Neural crest cell (in vitro differentiated cells): ENCODE measurements around the gene DNAH10. TPM values are rescaled to one million over a fixed set of nuclear protein-coding genes. Genes with fewer than 3 reads are reported as not detected.

Source experiments
- DNase-seq: peaks from one replicate; pipeline ENCODE4 v3.0.0; 2021; ENCODE audit warnings: low read depth, mixed read lengths, low spot score
- H3K27ac Mint-ChIP-seq: one replicate; pipeline ENCODE4 v1.8.0; 2021; ENCODE audit warnings: mild to moderate bottlenecking, mixed read lengths; ENCODE audit not compliant: unreplicated experiment
- H3K27me3 Mint-ChIP-seq: 2 replicates; pipeline ENCODE4 v1.8.0; 2021; ENCODE audit warnings: low read depth, mild to moderate bottlenecking, mixed read lengths
- H3K36me3 Mint-ChIP-seq: 2 replicates; pipeline ENCODE4 v1.8.0; 2021; ENCODE audit warnings: low read depth, mild to moderate bottlenecking, mixed read lengths
- H3K4me1 Mint-ChIP-seq: 2 replicates; pipeline ENCODE4 v1.8.0; 2021; ENCODE audit warnings: mixed read lengths
- H3K4me3 Mint-ChIP-seq: one replicate; pipeline ENCODE4 v1.8.0; 2021; ENCODE audit warnings: mild to moderate bottlenecking, mixed read lengths
- H3K9me3 Mint-ChIP-seq: 2 replicates; pipeline ENCODE4 v1.8.0; 2021; ENCODE audit warnings: mixed read lengths
- CTCF ChIP-seq: fragments of 200-600 bp; sonication (generic); conservative IDR thresholded peaks from 2 replicates; pipeline ENCODE4 v1.5.0; 2021; ENCODE audit warnings: antibody characterized with exemption, mild to moderate bottlenecking
- total RNA-seq: library from RNA; stranded (reverse); gene quantifications from 2 replicates; pipeline ENCODE4 v1.2.1, GENCODE V29; 2021

The DNAH10 gene
- total RNA-seq, 1 donor from 2014 or later = 1.1 TPM

- no peak for DNase-seq
- H3K27ac Mint-ChIP-seq = no peak overlapping the region
- H3K27me3 Mint-ChIP-seq = no peaks in the 10 kb centered on the region
- H3K4me3 Mint-ChIP-seq = no peak overlapping the region
- peaks cover 18% of the 10 kb centered on the region for H3K36me3 Mint-ChIP-seq
- H3K9me3 Mint-ChIP-seq = no peaks in the 10 kb centered on the region
- no peaks in the 10 kb centered on the region for H3K4me1 Mint-ChIP-seq
- TF ChIP-seq CTCF = no peak
These were observed 27.8 kb upstream of the DNAH10 start for GRCh38 chr12:123734268-123734667.

GRCh38 chr12:123741937-123742572 lies 20.0 kb upstream of the DNAH10 start:
- no peak for TF ChIP-seq CTCF
- Mint-ChIP-seq H3K9me3 (no peaks in the 10 kb centered on the region), H3K4me3 (no peak overlapping the region), H3K36me3 (peaks cover 10% of the 10 kb centered on the region), H3K27me3 (no peaks in the 10 kb centered on the region), H3K4me1 (no peaks in the 10 kb centered on the region), H3K27ac (no peak overlapping the region)
- no peak for DNase-seq

GRCh38 chr12:123743002-123743401 lies 19.1 kb upstream of the DNAH10 start:
- H3K9me3 Mint-ChIP-seq = no peaks in the 10 kb centered on the region
- peaks cover 10% of the 10 kb centered on the region for H3K36me3 Mint-ChIP-seq
- no peak for TF ChIP-seq CTCF
- H3K27ac Mint-ChIP-seq = no peak overlapping the region
- no peaks in the 10 kb centered on the region for H3K27me3 Mint-ChIP-seq
- DNase-seq = no peak
- H3K4me1 Mint-ChIP-seq = no peaks in the 10 kb centered on the region
- no peak overlapping the region for H3K4me3 Mint-ChIP-seq

- DNase-seq = no peak
- TF ChIP-seq CTCF = no peak
- Mint-ChIP-seq H3K36me3 (peaks cover 6% of the 10 kb centered on the region), H3K27ac (no peak overlapping the region), H3K27me3 (no peaks in the 10 kb centered on the region), H3K9me3 (no peaks in the 10 kb centered on the region), H3K4me1 (no peaks in the 10 kb centered on the region), H3K4me3 (no peak overlapping the region)
These were observed 17.3 kb upstream of the DNAH10 start for GRCh38 chr12:123744836-123745235.

GRCh38 chr12:123747309-123747708 lies 14.8 kb upstream of the DNAH10 start:
- no peak overlapping the region for H3K27ac Mint-ChIP-seq
- H3K36me3 Mint-ChIP-seq = peaks cover 3% of the 10 kb centered on the region
- TF ChIP-seq CTCF = no peak
- H3K4me1 Mint-ChIP-seq = no peaks in the 10 kb centered on the region
- no peak overlapping the region for H3K4me3 Mint-ChIP-seq
- H3K27me3 Mint-ChIP-seq = no peaks in the 10 kb centered on the region
- DNase-seq = no peak
- no peaks in the 10 kb centered on the region for H3K9me3 Mint-ChIP-seq

GRCh38 chr12:123748161-123748560 lies 13.9 kb upstream of the DNAH10 start:
- Mint-ChIP-seq H3K4me3 (no peak overlapping the region), H3K27ac (no peak overlapping the region), H3K36me3 (peaks cover 3% of the 10 kb centered on the region), H3K4me1 (no peaks in the 10 kb centered on the region), H3K27me3 (no peaks in the 10 kb centered on the region), H3K9me3 (no peaks in the 10 kb centered on the region)
- no peak for DNase-seq
- no peak for TF ChIP-seq CTCF
